Immature natural killer cell (primary cell): ENCODE data around the gene IRX3. TPM values are rescaled to one million over a fixed set of nuclear protein-coding genes. Genes with fewer than 3 reads are reported as not detected.
A peak's percentile ranks its signal among the peaks of the same experiment; 100 is the strongest.

Source experiments
- DNase-seq, 3 donors: peaks; one replicate each; pipeline ENCODE4 v3.0.0; 2022; ENCODE audit warnings: mixed read lengths in 1 of 3
- H3K27ac Mint-ChIP-seq, 6 donors: one replicate each; pipeline ENCODE4 v1.8.0; 2020; ENCODE audit warnings: mixed read lengths in 6 of 6, mild to moderate bottlenecking in 5 of 6, inconsistent platforms in 4 of 6, moderate library complexity in 3 of 6
- H3K27me3 Mint-ChIP-seq, 3 donors: one replicate each; pipeline ENCODE4 v1.8.0; 2020 to 2021; ENCODE audit warnings: low read depth in 3 of 3, mild to moderate bottlenecking in 3 of 3, mixed read lengths in 3 of 3, moderate library complexity in 3 of 3, inconsistent platforms in 1 of 3
- H3K36me3 Mint-ChIP-seq, 3 donors: one replicate each; pipeline ENCODE4 v1.8.0; 2020; ENCODE audit warnings: mixed read lengths in 3 of 3, inconsistent platforms in 2 of 3, mild to moderate bottlenecking in 2 of 3
- H3K4me1 Mint-ChIP-seq, 2 donors: one replicate each; pipeline ENCODE4 v1.8.0; 2020; ENCODE audit warnings: inconsistent platforms in 2 of 2, mild to moderate bottlenecking in 2 of 2, mixed read lengths in 2 of 2, moderate library complexity in 1 of 2
- H3K4me3 Mint-ChIP-seq, 5 donors: one replicate each; pipeline ENCODE4 v1.8.0; 2020; ENCODE audit warnings: mild to moderate bottlenecking in 5 of 5, mixed read lengths in 5 of 5, inconsistent platforms in 3 of 5, moderate library complexity in 3 of 5
- H3K9me3 Mint-ChIP-seq, 6 donors: one replicate each; pipeline ENCODE4 v1.8.0; 2020; ENCODE audit warnings: mild to moderate bottlenecking in 6 of 6, mixed read lengths in 6 of 6, inconsistent platforms in 4 of 6, moderate library complexity in 3 of 6
- polyA plus RNA-seq, 3 donors: library from polyadenylated mRNA; unstranded; fragments of 300-500 nt; fragmentation: Illumina TruSeq; gene quantifications; one replicate each; pipeline ENCODE4 v1.2.3, GENCODE V29; 2021

The IRX3 gene
- polyA plus RNA-seq, 3 donors from 2014 or later = not detected

- Mint-ChIP-seq H3K27ac (peak overlapping the region in 1 of 6 donors; percentile 4), H3K4me1 (no peaks in the 10 kb centered on the region), H3K4me3 (no peak overlapping the region), H3K27me3 (peaks cover 1 to 6% (median 2%) of the 10 kb centered on the region in 3 donors), H3K36me3 (no peaks in the 10 kb centered on the region), H3K9me3 (peaks cover 0 to 2% (median 0%) of the 10 kb centered on the region in 6 donors)
- DNase-seq = no peak
Measured at GRCh38 chr16:54245788-54246453, 40.7 kb downstream of the IRX3 start.

- no peak overlapping the region for H3K4me3 Mint-ChIP-seq
- peaks cover 0 to 2% (median 0%) of the 10 kb centered on the region in 6 donors for H3K9me3 Mint-ChIP-seq
- H3K27me3 Mint-ChIP-seq = peaks cover 1 to 6% (median 2%) of the 10 kb centered on the region in 3 donors
- no peak overlapping the region for H3K27ac Mint-ChIP-seq
- DNase-seq = no peak
- H3K4me1 Mint-ChIP-seq = no peaks in the 10 kb centered on the region
- H3K36me3 Mint-ChIP-seq = no peaks in the 10 kb centered on the region
Measured at GRCh38 chr16:54244061-54244886, 42.3 kb downstream of the IRX3 start.

GRCh38 chr16:54243202-54243601 is 43.4 kb downstream of the IRX3 start:
- Mint-ChIP-seq H3K4me1 (no peaks in the 10 kb centered on the region), H3K36me3 (no peaks in the 10 kb centered on the region), H3K27me3 (peaks cover 1 to 6% (median 2%) of the 10 kb centered on the region in 3 donors), H3K9me3 (peaks cover 0 to 2% (median 0%) of the 10 kb centered on the region in 6 donors), H3K4me3 (no peak overlapping the region), H3K27ac (no peak overlapping the region)
- DNase-seq = no peak

DNA sequence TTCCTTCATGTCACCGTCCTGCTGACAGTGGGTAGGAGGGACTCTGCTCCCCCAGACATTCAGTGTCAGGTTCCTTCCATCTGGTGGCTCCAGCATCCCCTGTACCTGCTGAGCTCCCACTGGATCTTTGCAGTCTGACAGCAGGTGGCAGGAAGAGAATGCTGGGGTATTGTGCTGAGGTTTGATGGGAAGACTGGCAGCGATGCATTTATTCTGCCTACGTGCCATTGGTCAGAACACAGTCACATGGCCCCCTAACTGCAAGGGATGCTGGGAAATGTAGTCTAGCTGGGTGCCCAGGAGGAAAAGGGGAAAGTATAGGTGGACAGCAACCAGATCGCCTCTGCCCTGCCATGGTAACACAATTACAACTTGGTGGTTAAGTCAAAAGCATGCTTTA is 44.4 kb downstream of the IRX3 start:
- H3K27ac Mint-ChIP-seq = no peak overlapping the region
- peaks cover 0 to 2% (median 0%) of the 10 kb centered on the region in 6 donors for H3K9me3 Mint-ChIP-seq
- H3K4me3 Mint-ChIP-seq = no peak overlapping the region
- H3K4me1 Mint-ChIP-seq = no peaks in the 10 kb centered on the region
- DNase-seq = no peak
- peaks cover 0 to 6% (median 2%) of the 10 kb centered on the region in 3 donors for H3K27me3 Mint-ChIP-seq
- H3K36me3 Mint-ChIP-seq = no peaks in the 10 kb centered on the region

DNA sequence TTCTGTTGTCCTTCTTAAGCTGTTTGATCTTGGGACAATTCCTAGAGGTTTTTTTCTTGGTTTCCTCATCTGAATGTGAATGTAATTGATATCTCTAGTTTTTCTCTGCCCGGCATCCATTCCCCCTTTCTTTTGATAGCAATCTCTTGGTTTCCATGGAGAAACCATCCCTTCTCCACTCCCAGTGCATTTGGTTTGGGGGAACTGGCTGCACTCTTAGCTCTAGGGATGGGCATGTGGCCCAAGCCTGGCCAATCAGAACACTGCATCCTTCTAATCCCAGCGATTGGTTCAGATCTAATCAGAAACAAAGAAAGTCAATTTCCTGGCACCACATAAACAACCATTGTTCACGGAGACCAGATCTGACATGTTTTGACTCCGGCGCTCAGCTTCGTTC is 45.1 kb downstream of the IRX3 start:
- no peaks in the 10 kb centered on the region for H3K36me3 Mint-ChIP-seq
- H3K4me3 Mint-ChIP-seq = no peak overlapping the region
- no peak overlapping the region for H3K27ac Mint-ChIP-seq
- no peaks in the 10 kb centered on the region for H3K9me3 Mint-ChIP-seq
- peaks cover 0 to 7% (median 4%) of the 10 kb centered on the region in 3 donors for H3K27me3 Mint-ChIP-seq
- no peaks in the 10 kb centered on the region for H3K4me1 Mint-ChIP-seq
- no peak for DNase-seq

DNA sequence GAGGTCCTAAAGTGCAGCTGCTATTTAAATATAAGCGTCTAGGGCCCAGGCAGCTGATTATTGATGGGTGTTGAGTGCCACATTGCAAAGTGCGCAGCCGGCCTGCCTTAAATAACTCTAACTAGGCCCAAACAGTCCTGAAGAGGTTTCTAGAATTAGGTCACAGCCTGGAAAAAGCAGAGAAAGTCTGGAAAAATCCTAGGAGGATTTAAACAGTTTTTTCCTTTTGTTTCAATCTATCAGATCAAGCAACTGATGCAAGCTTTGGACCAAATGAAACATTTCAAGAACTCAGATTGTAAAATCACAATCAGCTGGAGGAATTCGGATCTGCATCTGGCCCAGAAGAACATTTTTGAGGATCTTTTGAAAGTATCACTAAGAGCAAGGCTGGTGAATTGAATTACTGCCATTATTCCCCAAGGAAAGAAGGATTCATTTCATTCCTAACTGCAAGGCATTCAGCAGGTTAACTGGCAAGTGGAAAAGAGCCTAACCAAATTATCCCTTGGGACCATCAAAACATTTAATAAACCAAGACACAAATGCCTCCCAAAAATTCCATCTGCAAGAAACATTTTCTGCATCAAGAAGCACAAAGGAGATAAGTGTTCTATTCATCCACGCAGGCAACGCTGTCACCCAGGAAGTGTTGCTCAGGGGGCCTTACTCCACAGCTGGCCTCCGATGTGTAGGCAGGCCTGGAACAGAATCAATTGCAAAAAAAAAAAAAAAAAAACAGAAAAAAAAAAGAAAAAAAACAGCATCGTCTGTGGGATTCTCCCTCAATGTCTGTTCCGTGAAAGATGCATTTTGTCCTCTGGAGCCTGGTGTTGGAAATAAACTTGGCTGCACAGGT is 46.1 kb downstream of the IRX3 start:
- peaks cover 0 to 9% (median 7%) of the 10 kb centered on the region in 3 donors for H3K27me3 Mint-ChIP-seq
- H3K36me3 Mint-ChIP-seq = no peaks in the 10 kb centered on the region
- no peak for DNase-seq
- H3K9me3 Mint-ChIP-seq = no peaks in the 10 kb centered on the region
- no peak overlapping the region for H3K4me3 Mint-ChIP-seq
- no peaks in the 10 kb centered on the region for H3K4me1 Mint-ChIP-seq
- no peak overlapping the region for H3K27ac Mint-ChIP-seq

GRCh38 chr16:54239456-54239855 is 47.1 kb downstream of the IRX3 start:
- no peak for DNase-seq
- Mint-ChIP-seq H3K4me1 (no peaks in the 10 kb centered on the region), H3K4me3 (no peak overlapping the region), H3K36me3 (no peaks in the 10 kb centered on the region), H3K9me3 (no peaks in the 10 kb centered on the region), H3K27me3 (peaks cover 0 to 7% (median 7%) of the 10 kb centered on the region in 3 donors), H3K27ac (no peak overlapping the region)

GRCh38 chr16:54236773-54237172 is 49.8 kb downstream of the IRX3 start:
- no peak for DNase-seq
- Mint-ChIP-seq H3K27me3 (peaks cover 0 to 10% (median 7%) of the 10 kb centered on the region in 3 donors), H3K36me3 (no peaks in the 10 kb centered on the region), H3K4me1 (no peaks in the 10 kb centered on the region), H3K4me3 (no peak overlapping the region), H3K27ac (no peak overlapping the region), H3K9me3 (no peaks in the 10 kb centered on the region)

DNA sequence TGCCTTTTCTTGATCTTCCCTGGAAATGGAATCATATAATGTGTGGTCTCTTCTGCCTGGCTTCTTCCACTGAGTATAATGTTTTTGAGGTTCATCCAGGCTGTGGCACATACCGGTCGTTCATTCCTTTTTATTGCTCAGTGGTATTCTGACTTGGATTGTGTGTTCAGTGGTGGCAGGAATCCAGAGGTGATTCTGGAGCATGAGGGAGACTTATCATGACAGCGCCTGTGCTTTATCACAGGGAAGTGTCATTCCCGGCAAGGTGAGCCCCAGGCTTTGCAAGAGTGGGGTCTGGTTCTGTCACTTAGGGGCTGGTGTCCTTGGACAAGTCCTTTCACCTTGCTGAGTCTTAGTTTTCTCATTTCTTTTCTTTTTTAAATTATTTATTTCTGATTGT is 53.0 kb downstream of the IRX3 start:
- H3K4me3 Mint-ChIP-seq = no peak overlapping the region
- no peaks in the 10 kb centered on the region for H3K9me3 Mint-ChIP-seq
- H3K36me3 Mint-ChIP-seq = no peaks in the 10 kb centered on the region
- H3K27ac Mint-ChIP-seq = no peak overlapping the region
- DNase-seq = no peak
- H3K27me3 Mint-ChIP-seq = peaks cover 0 to 12% (median 10%) of the 10 kb centered on the region in 3 donors
- H3K4me1 Mint-ChIP-seq = no peaks in the 10 kb centered on the region
